K562 (cell line): Measurements from ENCODE around the gene OTUD5. TPM values are rescaled to one million over a fixed set of nuclear protein-coding genes. Genes with fewer than 3 reads are reported as not detected.

Experiments used
- CEBPG ChIP-seq, 3 experiments: fragments of 200-800 bp in 1 of 3; sonication (Bioruptor generic) in 1 of 3; sonication (generic) in 1 of 3; formaldehyde crosslinking in 1 of 3; IDR thresholded peaks in 2 of 3; conservative IDR thresholded peaks in 1 of 3; 2 replicates each; pipeline versions ENCODE4 v1.6.1 to v1.8.0; 2016 to 2022; ENCODE audit warnings: missing compliant biosample characterization in 2 of 3, missing genetic modification characterization in 2 of 3, mild to moderate bottlenecking in 1 of 3, missing genetic modification reagents in 1 of 3
- GTF2F1 ChIP-seq: IDR thresholded peaks from 2 replicates; pipeline ENCODE4 v1.6.1; 2011; ENCODE audit warnings: low read depth, low read length, improper control_type of control experiment
- KAT2B ChIP-seq: IDR thresholded peaks from one replicate; pipeline ENCODE4 v1.6.1; 2012; ENCODE audit warnings: low read depth, mild to moderate bottlenecking, control low read depth, inconsistent platforms, low read length, moderate library complexity
- KDM2B ChIP-seq: fragments of 250-450 bp; sonication (Bioruptor Pico); IDR thresholded peaks from 2 replicates; pipeline ENCODE4 v1.8.0; 2021; ENCODE audit warnings: mild to moderate bottlenecking, moderate library complexity
- MXI1 ChIP-seq: IDR thresholded peaks from 2 replicates; pipeline ENCODE4 v1.6.1; 2011; ENCODE audit warnings: low read depth, mild to moderate bottlenecking, improper control_type of control experiment, low read length
- RFX5 ChIP-seq: IDR thresholded peaks from 2 replicates; pipeline ENCODE4 v1.6.1; 2011; ENCODE audit warnings: low read depth, mild to moderate bottlenecking, improper control_type of control experiment, low read length
- RUNX1 ChIP-seq: sonication (generic); IDR thresholded peaks from 2 replicates; pipeline ENCODE4 v1.6.1; 2016; ENCODE audit warnings: antibody characterized with exemption, low read depth
- SMARCE1 ChIP-seq: fragments of 450-650 bp; IDR thresholded peaks from 2 replicates; pipeline ENCODE4 v1.7.1; 2016; ENCODE audit warnings: mild to moderate bottlenecking
- SRSF3 ChIP-seq: fragments of 200-400 bp; formaldehyde crosslinking; IDR thresholded peaks from 2 replicates; pipeline ENCODE4 v1.6.1; 2016; ENCODE audit warnings: mild to moderate bottlenecking, low read length, moderate library complexity; ENCODE audit not compliant: insufficient read depth
- STAG1 ChIP-seq: sonication (generic); formaldehyde crosslinking; IDR thresholded peaks from 2 replicates; pipeline ENCODE4 v1.5.0; 2020; ENCODE audit warnings: missing genetic modification reagents, borderline replicate concordance
- TAF1 ChIP-seq: IDR thresholded peaks from 2 replicates; pipeline ENCODE4 v1.6.1; 2011; ENCODE audit warnings: mild to moderate bottlenecking, low read length, moderate library complexity; ENCODE audit not compliant: insufficient read depth, control insufficient read depth, severe bottlenecking; ENCODE audit errors: extremely low read depth
- TAF15 ChIP-seq: fragments of 200-400 bp; formaldehyde crosslinking; IDR thresholded peaks from 2 replicates; pipeline ENCODE4 v1.6.1; 2017; ENCODE audit warnings: mild to moderate bottlenecking, low read depth, low read length, moderate library complexity
- ZBTB8A ChIP-seq: fragments of 450-650 bp; IDR thresholded peaks from 2 replicates; pipeline ENCODE4 v1.6.1; 2018; ENCODE audit warnings: mild to moderate bottlenecking, moderate library complexity; ENCODE audit not compliant: partially characterized antibody
- ZNF384 ChIP-seq: IDR thresholded peaks from 2 replicates; pipeline ENCODE4 v1.6.1; 2012; ENCODE audit warnings: low read depth, low read length, improper control_type of control experiment
- ZNF436 ChIP-seq: fragments of 250-450, 450-650 bp; sonication (Bioruptor Pico); formaldehyde crosslinking; IDR thresholded peaks from 2 replicates; pipeline ENCODE4 v1.7.0; 2020; ENCODE audit warnings: mild to moderate bottlenecking
- ZNF699 ChIP-seq: fragments of 250-450 bp; sonication (Bioruptor Pico); IDR thresholded peaks from 2 replicates; pipeline ENCODE4 v1.8.0; 2021; ENCODE audit warnings: mild to moderate bottlenecking, moderate library complexity; ENCODE audit not compliant: insufficient replicate concordance
- ZNF780A ChIP-seq: fragments of 250-450 bp; sonication (Bioruptor Pico); IDR thresholded peaks from 2 replicates; pipeline ENCODE4 v1.5.0; 2021; ENCODE audit warnings: mild to moderate bottlenecking
- polyA plus RNA-seq, 8 experiments: library from polyadenylated mRNA; depleted of rRNA in 4 of 8; stranded (reverse) in 5 of 8; unstranded in 3 of 8; fragments of >200 nt; fragmentation: Nextera tagmentation in 2 of 8; fragmentation: Illumina TruSeq in 1 of 8; extraction: Ambion mirVana in 2 of 8; extraction: Trizol in 1 of 8; gene quantifications; 2 replicates each; pipeline versions ENCODE4 v1.2.1 to v1.2.3, GENCODE V29; 2011 to 2014; ENCODE audit warnings: inconsistent platforms in 1 of 8, missing spikeins in 1 of 8
- total RNA-seq, 7 experiments: library from RNA; depleted of rRNA in 6 of 7; stranded (reverse); fragments of >200 nt in 6 of 7; fragmentation: Illumina TruSeq in 2 of 7; extraction: Trizol in 2 of 7; gene quantifications; 2 replicates each; pipeline versions ENCODE4 v1.2.1 to v1.2.3, GENCODE V29; 2011 to 2021; ENCODE audit warnings: low replicate concordance in 1 of 7
- TF ChIP-seq, protein P1 (sequence below): sonication (generic); formaldehyde crosslinking; IDR thresholded peaks from 2 replicates; pipeline ENCODE4 v1.8.1; 2023; ENCODE audit warnings: mild to moderate bottlenecking, missing genetic modification reagents
- TF ChIP-seq, protein P2 (sequence below): fragments of 450-650 bp; formaldehyde crosslinking; conservative IDR thresholded peaks from 2 replicates; pipeline ENCODE4 v1.4.0; 2022; ENCODE audit warnings: mild to moderate bottlenecking, missing genetic modification characterization
- TF ChIP-seq, protein P3 (sequence below): fragments of 450-650 bp; formaldehyde crosslinking; IDR thresholded peaks from 2 replicates; pipeline ENCODE4 v1.4.0; 2020; ENCODE audit warnings: mild to moderate bottlenecking, mixed read lengths
- TF ChIP-seq, protein P4 (sequence below): fragments of 450-650 bp; IDR thresholded peaks from 2 replicates; pipeline ENCODE4 v1.6.1; 2014; ENCODE audit warnings: low read depth, mild to moderate bottlenecking, moderate library complexity, borderline replicate concordance

The OTUD5 gene
- total and polyA plus RNA-seq, 9 of the 15 experiments (the other 6 are each of a cell fraction or from before 2014, with no cell fraction given) = 3.6 to 102 (median 59.0) TPM

DNA sequence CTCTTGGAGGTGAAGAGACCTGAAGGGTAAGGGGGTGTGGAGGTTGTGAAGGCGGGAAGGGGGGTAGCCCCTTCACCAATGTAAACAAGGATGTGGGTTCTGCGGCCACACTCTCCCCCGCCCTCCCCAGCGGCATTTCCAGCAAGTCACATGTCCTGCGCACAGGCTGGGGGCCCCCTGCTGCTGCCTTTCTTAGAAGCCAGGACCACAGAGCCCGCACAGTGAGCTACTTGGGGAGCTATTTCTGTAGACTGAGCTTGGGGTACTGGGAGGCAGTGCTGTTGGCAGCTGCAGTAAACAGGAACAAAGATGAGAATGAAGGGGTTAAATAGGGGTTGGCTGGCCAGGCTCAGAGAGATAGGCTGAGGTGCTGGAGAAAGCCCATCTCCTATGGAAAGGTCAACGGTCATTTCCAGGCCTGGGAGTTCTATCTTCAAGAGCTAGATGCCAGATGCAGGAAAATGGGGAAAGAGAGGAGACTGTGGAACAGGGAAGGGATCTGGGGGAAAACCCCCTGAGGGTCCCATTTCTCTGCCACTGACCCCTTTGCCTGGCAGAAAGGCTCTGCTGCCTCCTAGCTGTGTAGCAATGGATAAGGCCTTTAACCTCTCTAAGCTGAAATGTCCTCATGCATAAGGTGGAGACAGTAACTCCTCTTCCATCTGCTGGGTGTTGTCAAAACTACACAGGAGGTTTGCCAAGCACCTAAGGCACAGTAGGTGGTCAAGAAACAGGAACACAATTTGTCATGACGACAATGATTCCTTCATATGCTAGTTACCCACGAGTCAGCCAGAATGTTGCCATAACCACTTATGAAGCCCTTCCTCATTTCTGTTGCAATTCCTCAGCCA, 20.1 kb downstream of the OTUD5 start (continued):
- TF ChIP-seq KAT2B (no peak), STAG1 (CRISPR knock-in tag) (no peak), TAF15 (no peak), RUNX1 (peak; percentile 98), GTF2F1 (no peak), CEBPG (CRISPR knock-in tag; IDR thresholded peaks at IDR 0.05) (peak; percentile 54; the same call in 1 of the 2 replicates), CEBPG (tag; conservative IDR thresholded peaks at IDR 0.05 in 1 of 2, IDR thresholded peaks at IDR 0.05 in 1 of 2) (no peak), MXI1 (no peak), ZNF436 (CRISPR knock-in tag) (no peak), KDM2B (CRISPR knock-in tag) (no peak), SMARCE1 (peak; percentile 76), ZNF780A (no peak), TAF1 (no peak), ZNF384 (no peak), ZNF699 (CRISPR knock-in tag) (no peak), ZBTB8A (no peak), SRSF3 (no peak), RFX5 (no peak)
- TF ChIP-seq, protein P1, sequence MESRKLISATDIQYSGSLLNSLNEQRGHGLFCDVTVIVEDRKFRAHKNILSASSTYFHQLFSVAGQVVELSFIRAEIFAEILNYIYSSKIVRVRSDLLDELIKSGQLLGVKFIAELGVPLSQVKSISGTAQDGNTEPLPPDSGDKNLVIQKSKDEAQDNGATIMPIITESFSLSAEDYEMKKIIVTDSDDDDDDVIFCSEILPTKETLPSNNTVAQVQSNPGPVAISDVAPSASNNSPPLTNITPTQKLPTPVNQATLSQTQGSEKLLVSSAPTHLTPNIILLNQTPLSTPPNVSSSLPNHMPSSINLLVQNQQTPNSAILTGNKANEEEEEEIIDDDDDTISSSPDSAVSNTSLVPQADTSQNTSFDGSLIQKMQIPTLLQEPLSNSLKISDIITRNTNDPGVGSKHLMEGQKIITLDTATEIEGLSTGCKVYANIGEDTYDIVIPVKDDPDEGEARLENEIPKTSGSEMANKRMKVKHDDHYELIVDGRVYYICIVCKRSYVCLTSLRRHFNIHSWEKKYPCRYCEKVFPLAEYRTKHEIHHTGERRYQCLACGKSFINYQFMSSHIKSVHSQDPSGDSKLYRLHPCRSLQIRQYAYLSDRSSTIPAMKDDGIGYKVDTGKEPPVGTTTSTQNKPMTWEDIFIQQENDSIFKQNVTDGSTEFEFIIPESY (CRISPR knock-in tag) = no peak
- TF ChIP-seq, protein P2, sequence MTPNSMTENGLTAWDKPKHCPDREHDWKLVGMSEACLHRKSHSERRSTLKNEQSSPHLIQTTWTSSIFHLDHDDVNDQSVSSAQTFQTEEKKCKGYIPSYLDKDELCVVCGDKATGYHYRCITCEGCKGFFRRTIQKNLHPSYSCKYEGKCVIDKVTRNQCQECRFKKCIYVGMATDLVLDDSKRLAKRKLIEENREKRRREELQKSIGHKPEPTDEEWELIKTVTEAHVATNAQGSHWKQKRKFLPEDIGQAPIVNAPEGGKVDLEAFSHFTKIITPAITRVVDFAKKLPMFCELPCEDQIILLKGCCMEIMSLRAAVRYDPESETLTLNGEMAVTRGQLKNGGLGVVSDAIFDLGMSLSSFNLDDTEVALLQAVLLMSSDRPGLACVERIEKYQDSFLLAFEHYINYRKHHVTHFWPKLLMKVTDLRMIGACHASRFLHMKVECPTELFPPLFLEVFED (CRISPR knock-in tag) = no peak
- TF ChIP-seq, protein P3, sequence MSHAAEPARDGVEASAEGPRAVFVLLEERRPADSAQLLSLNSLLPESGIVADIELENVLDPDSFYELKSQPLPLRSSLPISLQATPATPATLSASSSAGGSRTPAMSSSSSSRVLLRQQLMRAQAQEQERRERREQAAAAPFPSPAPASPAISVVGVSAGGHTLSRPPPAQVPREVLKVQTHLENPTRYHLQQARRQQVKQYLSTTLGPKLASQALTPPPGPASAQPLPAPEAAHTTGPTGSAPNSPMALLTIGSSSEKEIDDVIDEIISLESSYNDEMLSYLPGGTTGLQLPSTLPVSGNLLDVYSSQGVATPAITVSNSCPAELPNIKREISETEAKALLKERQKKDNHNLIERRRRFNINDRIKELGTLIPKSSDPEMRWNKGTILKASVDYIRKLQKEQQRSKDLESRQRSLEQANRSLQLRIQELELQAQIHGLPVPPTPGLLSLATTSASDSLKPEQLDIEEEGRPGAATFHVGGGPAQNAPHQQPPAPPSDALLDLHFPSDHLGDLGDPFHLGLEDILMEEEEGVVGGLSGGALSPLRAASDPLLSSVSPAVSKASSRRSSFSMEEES (CRISPR knock-in tag) = peak; percentile 24
- TF ChIP-seq, protein P4, sequence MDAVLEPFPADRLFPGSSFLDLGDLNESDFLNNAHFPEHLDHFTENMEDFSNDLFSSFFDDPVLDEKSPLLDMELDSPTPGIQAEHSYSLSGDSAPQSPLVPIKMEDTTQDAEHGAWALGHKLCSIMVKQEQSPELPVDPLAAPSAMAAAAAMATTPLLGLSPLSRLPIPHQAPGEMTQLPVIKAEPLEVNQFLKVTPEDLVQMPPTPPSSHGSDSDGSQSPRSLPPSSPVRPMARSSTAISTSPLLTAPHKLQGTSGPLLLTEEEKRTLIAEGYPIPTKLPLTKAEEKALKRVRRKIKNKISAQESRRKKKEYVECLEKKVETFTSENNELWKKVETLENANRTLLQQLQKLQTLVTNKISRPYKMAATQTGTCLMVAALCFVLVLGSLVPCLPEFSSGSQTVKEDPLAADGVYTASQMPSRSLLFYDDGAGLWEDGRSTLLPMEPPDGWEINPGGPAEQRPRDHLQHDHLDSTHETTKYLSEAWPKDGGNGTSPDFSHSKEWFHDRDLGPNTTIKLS = no peak
